ENCODE measurements around the gene BCL11B.

DNA sequence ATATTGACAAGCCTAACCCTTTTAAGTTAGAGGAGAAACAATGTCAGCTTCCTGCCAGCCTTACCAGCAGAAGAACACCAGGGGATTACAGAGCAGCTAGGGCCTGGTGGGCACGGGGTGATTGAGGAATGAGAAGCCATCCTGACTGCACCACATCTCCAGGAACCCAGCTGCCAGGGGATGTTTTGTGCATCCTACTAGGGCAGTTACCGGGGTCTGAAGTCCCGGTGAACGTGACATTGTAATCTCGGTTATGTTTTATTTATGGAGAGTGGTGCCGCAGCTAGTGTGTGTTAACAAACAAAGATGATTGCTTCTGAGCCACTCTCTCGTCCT is 115.9 kb downstream of the BCL11B start:
- TF ChIP-seq RARB (CRISPR knock-in tag; IDR thresholded peaks at IDR 0.05) (no peak), ARNTL (CRISPR knock-in tag; IDR thresholded peaks at IDR 0.05; ENCODE audit: borderline replicate concordance, low read depth) (no peak), ZFP30 (CRISPR knock-in tag; IDR thresholded peaks at IDR 0.05) (no peak), ZFP3 (CRISPR knock-in tag; IDR thresholded peaks at IDR 0.05) (no peak), TOX (CRISPR knock-in tag; IDR thresholded peaks at IDR 0.05; ENCODE audit: borderline replicate concordance) (no peak), ZC3H10 (CRISPR knock-in tag; IDR thresholded peaks at IDR 0.05) (no peak)
- TF ChIP-seq, protein P1, sequence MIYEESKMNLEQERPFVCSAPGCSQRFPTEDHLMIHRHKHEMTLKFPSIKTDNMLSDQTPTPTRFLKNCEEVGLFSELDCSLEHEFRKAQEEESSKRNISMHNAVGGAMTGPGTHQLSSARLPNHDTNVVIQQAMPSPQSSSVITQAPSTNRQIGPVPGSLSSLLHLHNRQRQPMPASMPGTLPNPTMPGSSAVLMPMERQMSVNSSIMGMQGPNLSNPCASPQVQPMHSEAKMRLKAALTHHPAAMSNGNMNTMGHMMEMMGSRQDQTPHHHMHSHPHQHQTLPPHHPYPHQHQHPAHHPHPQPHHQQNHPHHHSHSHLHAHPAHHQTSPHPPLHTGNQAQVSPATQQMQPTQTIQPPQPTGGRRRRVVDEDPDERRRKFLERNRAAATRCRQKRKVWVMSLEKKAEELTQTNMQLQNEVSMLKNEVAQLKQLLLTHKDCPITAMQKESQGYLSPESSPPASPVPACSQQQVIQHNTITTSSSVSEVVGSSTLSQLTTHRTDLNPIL (CRISPR knock-in tag; IDR thresholded peaks at IDR 0.05; ENCODE audit: low read depth), result no peak
- TF ChIP-seq, protein P2, sequence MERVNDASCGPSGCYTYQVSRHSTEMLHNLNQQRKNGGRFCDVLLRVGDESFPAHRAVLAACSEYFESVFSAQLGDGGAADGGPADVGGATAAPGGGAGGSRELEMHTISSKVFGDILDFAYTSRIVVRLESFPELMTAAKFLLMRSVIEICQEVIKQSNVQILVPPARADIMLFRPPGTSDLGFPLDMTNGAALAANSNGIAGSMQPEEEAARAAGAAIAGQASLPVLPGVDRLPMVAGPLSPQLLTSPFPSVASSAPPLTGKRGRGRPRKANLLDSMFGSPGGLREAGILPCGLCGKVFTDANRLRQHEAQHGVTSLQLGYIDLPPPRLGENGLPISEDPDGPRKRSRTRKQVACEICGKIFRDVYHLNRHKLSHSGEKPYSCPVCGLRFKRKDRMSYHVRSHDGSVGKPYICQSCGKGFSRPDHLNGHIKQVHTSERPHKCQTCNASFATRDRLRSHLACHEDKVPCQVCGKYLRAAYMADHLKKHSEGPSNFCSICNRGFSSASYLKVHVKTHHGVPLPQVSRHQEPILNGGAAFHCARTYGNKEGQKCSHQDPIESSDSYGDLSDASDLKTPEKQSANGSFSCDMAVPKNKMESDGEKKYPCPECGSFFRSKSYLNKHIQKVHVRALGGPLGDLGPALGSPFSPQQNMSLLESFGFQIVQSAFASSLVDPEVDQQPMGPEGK (CRISPR knock-in tag; IDR thresholded peaks at IDR 0.05; ENCODE audit: borderline replicate concordance), result no peak
